Epithelial cell of esophagus (primary cell): ENCODE results near the gene TLX1.

Source experiments
- DNase-seq: peaks from one replicate; pipeline ENCODE4 v3.0.0; 2010; ENCODE audit warnings: low read depth
- H3K4me3 ChIP-seq: 2 replicates; pipeline ENCODE4 v1.5.1; 2011; ENCODE audit warnings: mild to moderate bottlenecking, low read length, control low read depth
- TF ChIP-seq, protein P1 (sequence below): IDR thresholded peaks from 2 replicates; pipeline ENCODE4 v1.5.1; 2011; ENCODE audit warnings: low read depth, mild to moderate bottlenecking, low read length, control low read depth, inconsistent platforms; ENCODE audit not compliant: insufficient read depth; ENCODE audit errors: missing control alignments

Gene TLX1

GRCh38 chr10:101139421-101139911 is 8.4 kb downstream of the TLX1 start:
- no peak overlapping the region for H3K4me3 ChIP-seq
- TF ChIP-seq, protein P1, sequence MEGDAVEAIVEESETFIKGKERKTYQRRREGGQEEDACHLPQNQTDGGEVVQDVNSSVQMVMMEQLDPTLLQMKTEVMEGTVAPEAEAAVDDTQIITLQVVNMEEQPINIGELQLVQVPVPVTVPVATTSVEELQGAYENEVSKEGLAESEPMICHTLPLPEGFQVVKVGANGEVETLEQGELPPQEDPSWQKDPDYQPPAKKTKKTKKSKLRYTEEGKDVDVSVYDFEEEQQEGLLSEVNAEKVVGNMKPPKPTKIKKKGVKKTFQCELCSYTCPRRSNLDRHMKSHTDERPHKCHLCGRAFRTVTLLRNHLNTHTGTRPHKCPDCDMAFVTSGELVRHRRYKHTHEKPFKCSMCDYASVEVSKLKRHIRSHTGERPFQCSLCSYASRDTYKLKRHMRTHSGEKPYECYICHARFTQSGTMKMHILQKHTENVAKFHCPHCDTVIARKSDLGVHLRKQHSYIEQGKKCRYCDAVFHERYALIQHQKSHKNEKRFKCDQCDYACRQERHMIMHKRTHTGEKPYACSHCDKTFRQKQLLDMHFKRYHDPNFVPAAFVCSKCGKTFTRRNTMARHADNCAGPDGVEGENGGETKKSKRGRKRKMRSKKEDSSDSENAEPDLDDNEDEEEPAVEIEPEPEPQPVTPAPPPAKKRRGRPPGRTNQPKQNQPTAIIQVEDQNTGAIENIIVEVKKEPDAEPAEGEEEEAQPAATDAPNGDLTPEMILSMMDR: no peak
- DNase-seq: no peak

GRCh38 chr10:101140084-101140949 is 9.2 kb downstream of the TLX1 start:
- DNase-seq: no peak
- H3K4me3 ChIP-seq: no peak overlapping the region
- TF ChIP-seq, protein P1: no peak

DNA sequence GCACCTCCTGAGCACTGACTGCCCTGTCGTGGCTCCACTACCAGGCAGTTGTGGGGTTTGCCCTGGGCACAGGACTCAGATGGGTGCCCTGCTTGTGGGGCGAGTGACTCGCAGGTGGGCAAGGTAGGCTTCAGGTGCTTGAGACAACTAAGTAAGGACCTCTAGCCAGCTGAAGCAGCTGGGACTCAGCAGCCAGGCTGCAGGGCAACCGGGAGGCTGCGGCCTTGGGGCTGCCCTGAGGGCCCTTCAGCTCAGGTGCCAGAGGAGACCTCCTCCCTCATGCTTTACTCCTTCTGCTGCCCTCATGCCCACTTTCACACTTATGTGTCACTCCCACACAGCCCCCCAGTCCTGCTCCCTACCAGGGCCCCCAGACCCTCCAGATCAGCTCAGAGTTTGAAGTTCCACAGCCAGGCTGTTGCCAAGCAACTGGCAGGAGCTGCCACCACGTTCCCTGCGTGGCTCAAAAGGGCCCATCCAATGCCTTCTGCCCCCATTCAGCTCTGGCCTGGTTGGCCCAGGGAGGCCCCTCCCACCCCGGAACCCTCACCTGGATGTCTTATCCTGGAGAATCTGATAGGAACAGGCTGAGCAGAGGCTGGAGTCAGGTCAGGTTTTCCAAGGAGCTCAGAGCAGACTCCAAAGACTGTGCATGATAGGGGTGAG is 10.0 kb downstream of the TLX1 start:
- TF ChIP-seq, protein P1: no peak
- no peak for DNase-seq
- no peak overlapping the region for H3K4me3 ChIP-seq

DNA sequence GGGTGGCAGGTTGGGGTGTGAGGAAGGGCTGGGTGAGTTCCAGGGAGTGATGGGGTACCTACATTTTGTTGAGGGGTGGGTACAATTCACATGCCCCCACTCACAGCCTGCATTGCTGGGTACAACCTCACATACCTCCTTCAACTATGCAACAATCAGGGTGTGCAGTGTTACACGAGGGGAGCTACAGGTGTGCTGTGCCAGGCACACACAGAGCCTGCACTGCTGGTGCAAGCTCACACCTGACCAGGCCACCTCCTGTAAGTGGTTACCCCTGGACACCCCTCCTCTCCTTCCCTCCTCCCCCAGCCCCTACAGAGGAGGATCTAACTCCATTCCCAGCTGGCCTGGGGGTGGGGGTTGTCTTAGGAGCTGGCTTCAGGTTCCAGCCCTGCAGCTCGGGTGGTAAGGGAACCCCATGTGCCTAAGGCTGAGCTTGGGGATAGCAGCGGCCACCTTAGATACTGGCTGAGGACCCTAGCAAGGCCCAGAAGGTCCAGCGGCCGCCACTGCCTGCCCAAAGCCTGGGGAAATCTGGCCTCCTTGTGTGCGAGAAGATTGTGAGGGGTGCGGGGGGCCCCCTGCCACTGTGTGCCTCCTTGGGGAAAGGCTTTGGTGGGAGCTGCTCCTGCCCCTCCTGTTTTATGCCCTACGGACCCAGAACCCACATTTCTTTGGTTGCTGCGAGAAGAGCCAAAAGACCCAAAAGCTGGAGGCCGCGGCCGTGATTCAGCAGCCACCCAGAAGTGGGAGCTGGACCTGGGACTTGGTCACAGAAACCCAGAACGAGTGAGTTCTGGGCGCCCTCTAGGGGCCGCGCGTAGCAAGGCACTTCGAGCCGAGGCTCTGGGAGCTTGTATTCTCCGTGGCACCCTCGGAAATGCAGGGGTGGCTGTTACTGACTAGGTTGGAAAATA is 10.8 kb downstream of the TLX1 start:
- TF ChIP-seq, protein P1: peak; percentile 97
- peak; percentile 82 for DNase-seq
- no peak overlapping the region for H3K4me3 ChIP-seq

GRCh38 chr10:101142533-101143344 is 11.6 kb downstream of the TLX1 start:
- DNase-seq: no peak

More at GRCh38 chr10:101142533-101143344, 11.6 kb downstream of the TLX1 start:
- TF ChIP-seq, protein P1: no peak
- H3K4me3 ChIP-seq: no peak overlapping the region
